IMR-90 (cell line): ENCODE measurements around the gene KCNN4. TPM values are rescaled to one million over a fixed set of nuclear protein-coding genes. Genes with fewer than 3 reads are reported as not detected.

Experiments used
- ATAC-seq: fragments of 200-7000 bp; cut with Tn5 transposase; 2 replicates; pipeline ENCODE4 v1.9.1; 2020; ENCODE audit warnings: low read depth, mild to moderate bottlenecking, moderate library complexity
- BruUV-seq: library from RNA; stranded (reverse); fragments of 400-500 nt; replicated peaks from 2 replicates; lab custom pipeline; 2021; lab: Mats Ljungman, UMichigan
- CTCF ChIA-PET: fragments of 300-600 bp; formaldehyde crosslinking; extraction: SDS; loops from one replicate; lab custom pipeline; 2021; ENCODE audit warnings: antibody characterized with exemption; lab: Yijun Ruan, JAX
- POLR2A ChIA-PET: fragments of 300-600 bp; sonication (Branson Sonifier 250); formaldehyde crosslinking; loops from one replicate; lab custom pipeline; 2022; ENCODE audit warnings: antibody characterized with exemption; ENCODE audit not compliant: unreplicated experiment; lab: Charles Lee
- DNase-seq: peaks from one replicate; pipeline ENCODE4 v3.0.0; 2013
- H2AFZ ChIP-seq: replicated peaks from 2 replicates; pipeline ENCODE3; 2013; ENCODE audit warnings: low read length, mild to moderate bottlenecking; ENCODE audit not compliant: poor library complexity
- H2AK5ac ChIP-seq: 2 replicates; pipeline ENCODE4 v1.6.1; 2013; ENCODE audit warnings: low read depth, low read length, inconsistent platforms
- H2AK9ac ChIP-seq: replicated peaks from 2 replicates; pipeline ENCODE3; 2013; ENCODE audit warnings: mild to moderate bottlenecking, low read depth, low read length, moderate library complexity; ENCODE audit not compliant: poor library complexity
- H2BK120ac ChIP-seq: 2 replicates; pipeline ENCODE4 v1.6.1; 2013; ENCODE audit warnings: low read depth, low read length, inconsistent platforms
- H2BK15ac ChIP-seq: 3 replicates; pipeline ENCODE4 v1.6.1; 2013; ENCODE audit warnings: low read depth, low read length, inconsistent platforms
- H2BK20ac ChIP-seq: 2 replicates; pipeline ENCODE4 v1.6.1; 2013; ENCODE audit warnings: low read depth, mild to moderate bottlenecking, inconsistent platforms, low read length, moderate library complexity
- H2BK5ac ChIP-seq: 2 replicates; pipeline ENCODE4 v1.6.1; 2013; ENCODE audit warnings: mild to moderate bottlenecking, low read depth, low read length, inconsistent platforms; ENCODE audit not compliant: poor library complexity, severe bottlenecking
- H3K14ac ChIP-seq: replicated peaks from 2 replicates; pipeline ENCODE4 v1.6.1; 2013; ENCODE audit warnings: low read depth, low read length, inconsistent platforms
- H3K18ac ChIP-seq: 2 replicates; pipeline ENCODE4 v1.6.1; 2013; ENCODE audit warnings: low read depth, low read length, control low read depth
- H3K23ac ChIP-seq: 2 replicates; pipeline ENCODE4 v1.6.1; 2013; ENCODE audit warnings: low read depth, low read length, inconsistent platforms
- H3K27ac ChIP-seq: 2 replicates; pipeline ENCODE4 v1.5.1; 2013; ENCODE audit warnings: mild to moderate bottlenecking, control low read depth, low read length; ENCODE audit not compliant: insufficient read depth
- H3K27me3 ChIP-seq: 2 replicates; pipeline ENCODE4 v1.6.1; 2013; ENCODE audit warnings: low read length; ENCODE audit not compliant: control insufficient read depth, insufficient read depth
- H3K36me3 ChIP-seq: 2 replicates; pipeline ENCODE4 v1.6.1; 2013; ENCODE audit warnings: low read length, mixed read lengths; ENCODE audit not compliant: control insufficient read depth, insufficient read depth
- H3K4ac ChIP-seq: 2 replicates; pipeline ENCODE4 v1.6.1; 2013; ENCODE audit warnings: low read depth, low read length, inconsistent platforms
- H3K4me1 ChIP-seq: 2 replicates; pipeline ENCODE4 v1.6.1; 2013; ENCODE audit warnings: low read length, mixed read lengths; ENCODE audit not compliant: control insufficient read depth, insufficient read depth
- H3K4me2 ChIP-seq: 2 replicates; pipeline ENCODE4 v1.6.1; 2013; ENCODE audit warnings: low read depth, mild to moderate bottlenecking, control low read depth, low read length, moderate library complexity
- H3K4me3 ChIP-seq: 2 replicates; pipeline ENCODE4 v1.5.1; 2013; ENCODE audit warnings: low read depth, mild to moderate bottlenecking, control low read depth, low read length, moderate library complexity; ENCODE audit not compliant: insufficient read depth
- H3K56ac ChIP-seq: 2 replicates; pipeline ENCODE4 v1.6.1; 2013; ENCODE audit warnings: low read length, inconsistent platforms; ENCODE audit not compliant: insufficient read depth; ENCODE audit errors: extremely low read depth
- H3K79me1 ChIP-seq, 2 experiments: 2 replicates each; pipeline ENCODE4 v1.6.1; 2013; ENCODE audit warnings: low read length in 2 of 2, inconsistent platforms in 1 of 2, low read depth in 1 of 2
- H3K9ac ChIP-seq: 2 replicates; pipeline ENCODE4 v1.6.1; 2013; ENCODE audit warnings: low read depth, low read length, control low read depth
- H3K9me1 ChIP-seq: 2 replicates; pipeline ENCODE4 v1.6.1; 2013; ENCODE audit warnings: low read length, inconsistent platforms; ENCODE audit not compliant: insufficient read depth
- H3K9me3 ChIP-seq: 2 replicates; pipeline ENCODE4 v1.6.1; 2013; ENCODE audit warnings: low read length; ENCODE audit not compliant: control insufficient read depth, insufficient read depth
- H4K20me1 ChIP-seq: 2 replicates; pipeline ENCODE4 v1.6.1; 2013; ENCODE audit warnings: low read length, inconsistent platforms; ENCODE audit not compliant: insufficient read depth
- H4K5ac ChIP-seq: 2 replicates; pipeline ENCODE4 v1.6.1; 2013; ENCODE audit warnings: mild to moderate bottlenecking, low read depth, low read length, control low read depth
- H4K8ac ChIP-seq, 2 experiments: 2 replicates each; pipeline ENCODE4 v1.6.1; 2013; ENCODE audit warnings: low read depth in 2 of 2, low read length in 2 of 2, control low read depth in 1 of 2, inconsistent platforms in 1 of 2
- H4K91ac ChIP-seq: 2 replicates; pipeline ENCODE4 v1.6.1; 2013; ENCODE audit warnings: low read depth, low read length, inconsistent platforms; ENCODE audit not compliant: insufficient read depth
- FOS ChIP-seq: fragments of 150-350 bp; IDR thresholded peaks from 2 replicates; pipeline ENCODE4 v1.6.1; 2016; ENCODE audit warnings: low read depth, low read length
- POLR2A ChIP-seq: IDR thresholded peaks from 2 replicates; pipeline ENCODE4 v1.6.1; 2012; ENCODE audit warnings: mild to moderate bottlenecking, low read depth, low read length
- WGBS, 2 experiments: methylation state at CpG; one replicate each; pipeline versions ENCODE4 v1.1.5 to v1.1.7; 2013; ENCODE audit warnings: missing lambda C conversion rate in 2 of 2; ENCODE audit not compliant: insufficient read length in 1 of 2; ENCODE audit errors: extremely low coverage in 2 of 2; 5-methylcytosine and 5-hydroxymethylcytosine counted together
- dilution Hi-C: fragments of 300-500 bp; cut with HindIII; formaldehyde crosslinking; loops from one replicate; pipeline ENCODE4 v1.14.3; 2018; ENCODE audit warnings: low sequenced_read_pairs; ENCODE audit not compliant: unreplicated experiment
- in situ Hi-C: fragments of 300-500 bp; cut with MboI; formaldehyde crosslinking; loops from 3 replicates; pipeline ENCODE4 v1.14.3; 2019; ENCODE audit warnings: low sequenced_read_pairs, inconsistent platforms, mixed read lengths
- intact Hi-C: fragments of 100-400 bp; cut with micrococcal nuclease; formaldehyde crosslinking; loops from 2 replicates; pipeline ENCODE4 v1.10.0; 2022
- polyA plus RNA-seq, 3 experiments: library from polyadenylated mRNA; depleted of rRNA; stranded (reverse); fragments of >200 nt; gene quantifications; 2 replicates each; pipeline ENCODE4 v1.2.3, GENCODE V29; 2012; ENCODE audit warnings: low replicate concordance in 1 of 3
- total RNA-seq: library from RNA; depleted of rRNA; stranded (reverse); fragments of >200 nt; gene quantifications from 2 replicates; pipeline ENCODE4 v1.2.3, GENCODE V29; 2012

The KCNN4 gene
- total and polyA plus RNA-seq, 2 of the 4 experiments (the other 2 are of a cell fraction), result 0.54 to 0.99 TPM

GRCh38 chr19:43726736-43727592 lies 53.8 kb downstream of the KCNN4 start:
- DNase-seq, result no peak
- dilution Hi-C loops, result no loop called here
- Histone ChIP-seq H3K4ac (no peak overlapping the region), H3K36me3 (peaks cover 28% of the 10 kb centered on the region), H4K20me1 (no peaks in the 10 kb centered on the region), H3K4me3 (no peak overlapping the region), H3K56ac (no peak overlapping the region), H2AK5ac (no peak overlapping the region), H3K9me3 (no peaks in the 10 kb centered on the region), H2BK20ac (no peak overlapping the region), H3K14ac (no peak overlapping the region), H3K27ac (no peak overlapping the region), H3K4me2 (no peak overlapping the region), H3K9ac (no peak overlapping the region), H4K91ac (no peak overlapping the region), H3K79me1 (no peaks in the 10 kb centered on the region), H3K9me1 (peaks cover 13% of the 10 kb centered on the region; the same call in 1 of the 2 replicates), H3K18ac (no peak overlapping the region), H2AK9ac (no peak overlapping the region), H3K27me3 (no peaks in the 10 kb centered on the region), H4K8ac (no peak overlapping the region), H4K5ac (no peak overlapping the region), H3K23ac (0 out of 2 replicates have a peak overlapping the region, but pooled peaks have one; percentile 38), H2BK5ac (no peak overlapping the region), H2AFZ (peak overlapping the region; percentile 39), H2BK15ac (no peak overlapping the region), H2BK120ac (no peak overlapping the region), H3K4me1 (0 out of 2 replicates have a peak, but pooled peaks cover 2% of the 10 kb centered on the region)
- 59% methylated on average over 12 of the region's 15 CpGs; no CpG with 5 or more reads in 1 of the 2 experiments for WGBS, 2 experiments
- in situ Hi-C loops, result no loop called here
- ChIA-PET CTCF (no interaction called here), POLR2A (interaction anchor here (0.6 kb wide), 1 partner anchor 28 kb away, joined by 4 read pairs; the partner anchor contains the start of gene SMG9)
- no peak for ATAC-seq
- no peak for TF ChIP-seq POLR2A
- no peak for TF ChIP-seq FOS
- BruUV-seq, result no TSS peak
- intact Hi-C loops, result no loop called here
